AG04450 (cell line): Measurements from ENCODE around the gene CHIC2. TPM values are rescaled to one million over a fixed set of nuclear protein-coding genes. Genes with fewer than 3 reads are reported as not detected.
A peak's percentile ranks its signal among the peaks of the same experiment; 100 is the strongest.

Experiments used
- CTCF ChIA-PET: fragments of 300-600, 350-600 bp; formaldehyde crosslinking; extraction: SDS; loops from one replicate; lab custom pipeline; 2022; ENCODE audit warnings: antibody characterized with exemption, inconsistent platforms; lab: Charles Lee
- POLR2A ChIA-PET: fragments of 350-600 bp; formaldehyde crosslinking; extraction: SDS; loops from one replicate; lab custom pipeline; 2021; ENCODE audit warnings: antibody characterized with exemption, inconsistent platforms; lab: Yijun Ruan, JAX
- DNase-seq: peaks from one replicate; pipeline ENCODE4 v3.0.0-alpha.2; 2011; ENCODE audit warnings: low read depth, low spot score
- H3K27ac ChIP-seq: one replicate; pipeline ENCODE4 v1.5.1; 2012; ENCODE audit warnings: low read depth, low read length, control low read depth
- H3K27me3 ChIP-seq: one replicate; pipeline ENCODE4 v1.6.0; 2012; ENCODE audit warnings: low read length; ENCODE audit not compliant: control insufficient read depth, insufficient read depth
- H3K4me3 ChIP-seq: 2 replicates; pipeline ENCODE4 v1.5.1; 2011; ENCODE audit warnings: mild to moderate bottlenecking, low read depth, low read length, control low read depth
- H3K9me3 ChIP-seq: 2 replicates; pipeline ENCODE4 v1.5.1; 2012; ENCODE audit warnings: low read length; ENCODE audit not compliant: control insufficient read depth, insufficient read depth
- CTCF ChIP-seq: IDR thresholded peaks from 2 replicates; pipeline ENCODE4 v1.5.1; 2011; ENCODE audit warnings: low read depth, low read length, control low read depth, inconsistent platforms
- polyA plus RNA-seq: library from polyadenylated mRNA; depleted of rRNA; stranded (reverse); fragments of >200 nt; gene quantifications from 2 replicates; pipeline ENCODE4 v1.2.3, GENCODE V29; 2011

CHIC2 gene
- polyA plus RNA-seq, 1 experiment, result 32.6 TPM

- no peak for DNase-seq
- POLR2A ChIA-PET, result no interaction called here
- TF ChIP-seq CTCF, result no peak
- H3K27me3 ChIP-seq, result peaks cover 16% of the 10 kb centered on the region
- peak overlapping the region; percentile 75 for H3K4me3 ChIP-seq
- H3K9me3 ChIP-seq, result no peaks in the 10 kb centered on the region
- H3K27ac ChIP-seq, result no peak overlapping the region
- CTCF ChIA-PET, result interaction anchor here (0.8 kb wide), 1 partner anchor 141 kb away, joined by 3 read pairs; no protein-coding TSS in a partner anchor
These were observed 28.3 kb upstream of the CHIC2 start for GRCh38 chr4:54092405-54093323.

- no peak for DNase-seq
- Histone ChIP-seq H3K4me3 (peak overlapping the region; percentile 75), H3K9me3 (no peaks in the 10 kb centered on the region), H3K27ac (no peak overlapping the region), H3K27me3 (peaks cover 10% of the 10 kb centered on the region)
- no peak for TF ChIP-seq CTCF
- ChIA-PET CTCF (no interaction called here), POLR2A (no interaction called here)
These were observed 27.4 kb upstream of the CHIC2 start for GRCh38 chr4:54091637-54092404.

- H3K9me3 ChIP-seq, result no peaks in the 10 kb centered on the region
- ChIA-PET CTCF (no interaction called here), POLR2A (no interaction called here)
- TF ChIP-seq CTCF, result no peak
- DNase-seq, result no peak
- H3K27me3 ChIP-seq, result peaks cover 4% of the 10 kb centered on the region
- H3K4me3 ChIP-seq, result peak overlapping the region; percentile 75
- no peak overlapping the region for H3K27ac ChIP-seq
These were observed 26.6 kb upstream of the CHIC2 start for GRCh38 chr4:54090804-54091623.

- TF ChIP-seq CTCF, result no peak
- no peak for DNase-seq
- ChIA-PET CTCF (no interaction called here), POLR2A (no interaction called here)
- H3K27me3 ChIP-seq, result no peaks in the 10 kb centered on the region
- no peaks in the 10 kb centered on the region for H3K9me3 ChIP-seq
- H3K27ac ChIP-seq, result no peak overlapping the region
- H3K4me3 ChIP-seq, result no peak overlapping the region
These were observed 26.0 kb upstream of the CHIC2 start for GRCh38 chr4:54090404-54090803.
